H1 (cell line): ENCODE results near the gene PEAK1.

ENCODE experiments used
- BRCA1 ChIP-seq: IDR thresholded peaks from 2 replicates; pipeline ENCODE4 v1.6.1; 2012; ENCODE audit warnings: low read depth, low read length, improper control_type of control experiment
- CTCF ChIP-seq, 3 experiments: IDR thresholded peaks; 1 replicate in 2 of 3; 2 replicates in 1 of 3; pipeline versions ENCODE4 v1.5.1 to v1.6.1; 2011; ENCODE audit warnings: low read length in 3 of 3, mild to moderate bottlenecking in 3 of 3, inconsistent platforms in 2 of 3, low read depth in 1 of 3, moderate library complexity in 1 of 3; ENCODE audit not compliant: insufficient read depth in 1 of 3; ENCODE audit errors: control extremely low read depth in 1 of 3
- EZH2 ChIP-seq: fragments of 200-600 bp; sonication (generic); IDR thresholded peaks from 2 replicates; pipeline ENCODE4 v1.7.1; 2012; ENCODE audit warnings: low read depth, mild to moderate bottlenecking, moderate library complexity, low read length, inconsistent platforms; ENCODE audit not compliant: severe bottlenecking
- PHF8 ChIP-seq: fragments of 200-600 bp; sonication (generic); conservative IDR thresholded peaks from 2 replicates; pipeline ENCODE4 v1.7.1; 2012; ENCODE audit warnings: low read depth, mild to moderate bottlenecking, inconsistent platforms, low read length, moderate library complexity
- POLR2AphosphoS5 ChIP-seq: IDR thresholded peaks from 2 replicates; pipeline ENCODE4 v1.6.1; 2011; ENCODE audit warnings: low read depth, low read length
- SIN3A ChIP-seq, 2 experiments: IDR thresholded peaks in 1 of 2; conservative IDR thresholded peaks in 1 of 2; 2 replicates each; pipeline ENCODE4 v1.6.1; 2011 to 2012; ENCODE audit warnings: low read length in 2 of 2, improper control_type of control experiment in 1 of 2, low read depth in 1 of 2, mild to moderate bottlenecking in 1 of 2
- TAF1 ChIP-seq: IDR thresholded peaks from 2 replicates; pipeline ENCODE4 v1.6.1; 2011; ENCODE audit warnings: mild to moderate bottlenecking, low read depth, low read length

GRCh38 chr15:77115179-77115578 lies 304.7 kb downstream of the PEAK1 start:
- no peak for TF ChIP-seq SIN3A (conservative IDR thresholded peaks at IDR 0.05 in 1 of 2, IDR thresholded peaks at IDR 0.05 in 1 of 2; ENCODE audit: low read depth in 1 of 2, low read length in 2 of 2)
- no peak for TF ChIP-seq BRCA1
- TF ChIP-seq POLR2AphosphoS5 = no peak
- TF ChIP-seq EZH2 = no peak
- TF ChIP-seq PHF8 = no peak
- no peak for TF ChIP-seq TAF1
- no peak for TF ChIP-seq CTCF (IDR thresholded peaks at IDR 0.05; ENCODE audit: control extremely low read depth in 1 of 3, insufficient read depth in 1 of 3, low read depth in 1 of 3, low read length in 3 of 3)
